Measurements from ENCODE around the gene HIPK2.

DNA sequence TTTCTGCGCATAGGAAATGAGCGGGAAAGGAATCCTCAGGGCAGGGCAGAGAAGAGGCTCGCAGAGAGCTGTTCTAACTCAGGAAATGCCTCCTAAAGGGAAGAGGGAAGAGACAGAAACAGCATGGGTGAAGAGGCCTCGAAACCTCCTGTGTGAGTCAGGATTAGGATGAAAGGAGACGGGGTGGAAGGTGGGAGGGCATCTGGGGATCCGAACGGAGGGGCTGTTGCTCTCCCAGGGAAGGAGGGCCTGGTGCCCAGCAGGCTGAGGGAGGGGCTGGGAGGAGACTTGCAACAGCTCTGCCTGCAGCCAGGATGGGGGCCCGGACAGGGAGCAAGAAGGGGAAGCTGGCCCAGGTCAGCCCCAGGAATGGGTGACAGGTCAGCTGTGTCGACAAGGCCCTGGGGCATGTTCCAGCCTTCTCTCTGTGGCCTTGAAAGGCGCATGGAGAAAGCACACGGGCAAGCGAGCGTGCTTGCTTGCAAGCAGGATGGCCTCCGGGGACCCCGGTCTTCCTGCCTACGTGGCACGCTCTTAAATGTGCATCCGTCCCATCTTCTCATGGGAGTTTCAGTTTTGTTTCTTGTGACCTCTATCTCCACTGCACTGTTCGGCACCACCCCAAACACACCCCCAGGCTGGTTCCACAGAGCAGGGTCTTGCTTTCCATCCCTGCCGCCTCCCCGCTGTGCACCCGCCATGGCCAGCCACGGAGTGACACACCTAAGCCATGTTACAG lies 63.5 kb downstream of the HIPK2 start:
- TF ChIP-seq, protein P1, sequence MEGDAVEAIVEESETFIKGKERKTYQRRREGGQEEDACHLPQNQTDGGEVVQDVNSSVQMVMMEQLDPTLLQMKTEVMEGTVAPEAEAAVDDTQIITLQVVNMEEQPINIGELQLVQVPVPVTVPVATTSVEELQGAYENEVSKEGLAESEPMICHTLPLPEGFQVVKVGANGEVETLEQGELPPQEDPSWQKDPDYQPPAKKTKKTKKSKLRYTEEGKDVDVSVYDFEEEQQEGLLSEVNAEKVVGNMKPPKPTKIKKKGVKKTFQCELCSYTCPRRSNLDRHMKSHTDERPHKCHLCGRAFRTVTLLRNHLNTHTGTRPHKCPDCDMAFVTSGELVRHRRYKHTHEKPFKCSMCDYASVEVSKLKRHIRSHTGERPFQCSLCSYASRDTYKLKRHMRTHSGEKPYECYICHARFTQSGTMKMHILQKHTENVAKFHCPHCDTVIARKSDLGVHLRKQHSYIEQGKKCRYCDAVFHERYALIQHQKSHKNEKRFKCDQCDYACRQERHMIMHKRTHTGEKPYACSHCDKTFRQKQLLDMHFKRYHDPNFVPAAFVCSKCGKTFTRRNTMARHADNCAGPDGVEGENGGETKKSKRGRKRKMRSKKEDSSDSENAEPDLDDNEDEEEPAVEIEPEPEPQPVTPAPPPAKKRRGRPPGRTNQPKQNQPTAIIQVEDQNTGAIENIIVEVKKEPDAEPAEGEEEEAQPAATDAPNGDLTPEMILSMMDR (conservative IDR thresholded peaks at IDR 0.05; ENCODE audit: low read depth, low read length), result no peak
- no peak for TF ChIP-seq POLR2A (IDR thresholded peaks at IDR 0.05; ENCODE audit: low read depth, low read length)
- TF ChIP-seq MXI1 (IDR thresholded peaks at IDR 0.05; ENCODE audit: borderline replicate concordance, low read depth, low read length), result no peak
- TF ChIP-seq CEBPB (IDR thresholded peaks at IDR 0.05; ENCODE audit: low read depth, low read length), result no peak
- no peak for TF ChIP-seq FOS (IDR thresholded peaks at IDR 0.05; ENCODE audit: low read depth, low read length)
- TF ChIP-seq, protein P2, sequence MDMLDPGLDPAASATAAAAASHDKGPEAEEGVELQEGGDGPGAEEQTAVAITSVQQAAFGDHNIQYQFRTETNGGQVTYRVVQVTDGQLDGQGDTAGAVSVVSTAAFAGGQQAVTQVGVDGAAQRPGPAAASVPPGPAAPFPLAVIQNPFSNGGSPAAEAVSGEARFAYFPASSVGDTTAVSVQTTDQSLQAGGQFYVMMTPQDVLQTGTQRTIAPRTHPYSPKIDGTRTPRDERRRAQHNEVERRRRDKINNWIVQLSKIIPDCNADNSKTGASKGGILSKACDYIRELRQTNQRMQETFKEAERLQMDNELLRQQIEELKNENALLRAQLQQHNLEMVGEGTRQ (IDR thresholded peaks at IDR 0.05; ENCODE audit: low read depth, low read length), result no peak
- TF ChIP-seq, protein P3, sequence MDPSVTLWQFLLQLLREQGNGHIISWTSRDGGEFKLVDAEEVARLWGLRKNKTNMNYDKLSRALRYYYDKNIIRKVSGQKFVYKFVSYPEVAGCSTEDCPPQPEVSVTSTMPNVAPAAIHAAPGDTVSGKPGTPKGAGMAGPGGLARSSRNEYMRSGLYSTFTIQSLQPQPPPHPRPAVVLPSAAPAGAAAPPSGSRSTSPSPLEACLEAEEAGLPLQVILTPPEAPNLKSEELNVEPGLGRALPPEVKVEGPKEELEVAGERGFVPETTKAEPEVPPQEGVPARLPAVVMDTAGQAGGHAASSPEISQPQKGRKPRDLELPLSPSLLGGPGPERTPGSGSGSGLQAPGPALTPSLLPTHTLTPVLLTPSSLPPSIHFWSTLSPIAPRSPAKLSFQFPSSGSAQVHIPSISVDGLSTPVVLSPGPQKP (IDR thresholded peaks at IDR 0.05; ENCODE audit: borderline replicate concordance, low read depth, low read length), result no peak
- no peak for TF ChIP-seq RFX5 (IDR thresholded peaks at IDR 0.05; ENCODE audit: low read depth, low read length)
- no peak for TF ChIP-seq SMC3 (IDR thresholded peaks at IDR 0.05; ENCODE audit: low read depth, low read length)
- TF ChIP-seq MAZ (IDR thresholded peaks at IDR 0.05; ENCODE audit: borderline replicate concordance, low read depth, low read length), result no peak
- no peak for TF ChIP-seq CHD1 (IDR thresholded peaks at IDR 0.05; ENCODE audit: low read depth, low read length)

Measured in IMR-90 (cell line).